ENCODE results near the gene KCNQ1. TPM values are rescaled to one million over a fixed set of nuclear protein-coding genes. Genes with fewer than 3 reads are reported as not detected.

The KCNQ1 gene
- total RNA-seq, 2 experiments from 2014 or later: 20.4 to 24.3 TPM

DNA sequence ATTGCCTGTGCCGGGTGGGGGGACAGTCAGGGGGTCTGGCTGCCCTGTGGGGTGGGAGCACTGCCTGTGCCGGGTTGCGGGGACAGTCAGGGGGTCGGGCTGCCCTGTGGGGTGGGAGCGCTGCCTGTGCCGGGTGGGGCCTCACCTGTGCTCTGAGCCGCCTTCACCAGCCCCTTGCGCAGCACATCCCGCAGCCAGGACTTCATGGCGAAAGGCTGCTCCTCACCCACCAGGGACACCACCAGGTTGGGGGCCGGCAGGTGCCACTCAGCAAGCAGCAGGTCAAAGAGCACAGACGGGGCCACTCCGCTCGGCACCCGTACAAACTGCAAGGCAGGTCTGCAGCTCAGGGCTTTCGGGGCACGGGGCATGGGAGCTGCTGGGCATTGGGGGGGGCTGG is 22.8 kb upstream of the KCNQ1 start:
- Mint-ChIP-seq H3K4me1 (no peaks in the 10 kb centered on the region), H3K27ac (no peak overlapping the region), H3K36me3 (ENCODE audit: low read depth) (no peaks in the 10 kb centered on the region), H3K4me3 (no peak overlapping the region), H3K9me3 (no peaks in the 10 kb centered on the region), H3K27me3 (no peaks in the 10 kb centered on the region)
- ChIA-PET POLR2A (no interaction called here), CTCF (interaction anchor here (0.6 to 8.4 kb wide), 8 partner anchors 108 to 1871 kb away, joined by 4 to 134 read pairs (median 17); partner anchors contain the start of genes C11orf21 and TSPAN32)
- DNase-seq: no peak

DNA sequence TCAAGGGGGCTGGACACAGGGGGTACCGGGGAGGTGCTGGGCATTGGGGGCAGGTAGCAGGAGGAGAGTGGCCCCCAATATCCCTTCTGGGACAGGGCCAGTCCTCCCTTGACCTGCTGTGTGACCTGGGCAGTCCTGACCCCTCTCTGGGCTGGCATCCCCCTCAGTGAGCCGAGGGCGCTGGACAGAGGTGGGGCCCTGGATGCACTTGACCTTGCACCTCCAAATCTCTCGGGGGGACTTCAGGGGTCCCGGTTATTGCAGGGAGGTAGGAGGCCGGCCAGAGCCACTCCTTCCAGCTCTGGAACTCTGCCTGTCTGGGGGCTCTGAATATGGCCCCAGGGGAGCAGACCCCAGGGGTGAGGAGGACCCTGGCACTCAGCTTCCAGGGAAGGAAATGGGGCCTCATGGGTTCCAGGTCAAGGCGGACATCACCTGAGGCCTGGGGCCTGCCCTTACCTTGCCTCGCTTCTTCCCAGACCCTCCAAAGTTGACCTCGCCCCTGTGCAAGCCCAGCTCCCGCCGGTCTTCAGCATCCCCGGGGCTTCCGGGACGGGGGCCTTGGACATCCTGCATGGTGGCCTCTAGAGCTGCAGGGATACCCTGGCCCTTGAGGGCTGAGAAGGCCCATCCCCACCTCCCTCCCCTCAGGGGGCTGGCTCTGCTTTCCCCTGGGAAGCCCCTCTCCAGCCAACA is 22.2 kb upstream of the KCNQ1 start:
- no peak for DNase-seq
- no peaks in the 10 kb centered on the region for H3K9me3 Mint-ChIP-seq
- H3K27ac Mint-ChIP-seq: no peak overlapping the region
- no peaks in the 10 kb centered on the region for H3K36me3 Mint-ChIP-seq (ENCODE audit: low read depth)
- ChIA-PET POLR2A (no interaction called here), CTCF (interaction anchor here (0.6 to 8.4 kb wide), 7 partner anchors 22 to 1872 kb away, joined by 3 to 134 read pairs (median 4); partner anchors contain the start of gene TSSC4)
- no peaks in the 10 kb centered on the region for H3K27me3 Mint-ChIP-seq
- no peaks in the 10 kb centered on the region for H3K4me1 Mint-ChIP-seq
- no peak overlapping the region for H3K4me3 Mint-ChIP-seq

GRCh38 chr11:2423157-2424025 is 21.4 kb upstream of the KCNQ1 start:
- H3K27ac Mint-ChIP-seq: no peak overlapping the region
- H3K9me3 Mint-ChIP-seq: no peaks in the 10 kb centered on the region

DNA sequence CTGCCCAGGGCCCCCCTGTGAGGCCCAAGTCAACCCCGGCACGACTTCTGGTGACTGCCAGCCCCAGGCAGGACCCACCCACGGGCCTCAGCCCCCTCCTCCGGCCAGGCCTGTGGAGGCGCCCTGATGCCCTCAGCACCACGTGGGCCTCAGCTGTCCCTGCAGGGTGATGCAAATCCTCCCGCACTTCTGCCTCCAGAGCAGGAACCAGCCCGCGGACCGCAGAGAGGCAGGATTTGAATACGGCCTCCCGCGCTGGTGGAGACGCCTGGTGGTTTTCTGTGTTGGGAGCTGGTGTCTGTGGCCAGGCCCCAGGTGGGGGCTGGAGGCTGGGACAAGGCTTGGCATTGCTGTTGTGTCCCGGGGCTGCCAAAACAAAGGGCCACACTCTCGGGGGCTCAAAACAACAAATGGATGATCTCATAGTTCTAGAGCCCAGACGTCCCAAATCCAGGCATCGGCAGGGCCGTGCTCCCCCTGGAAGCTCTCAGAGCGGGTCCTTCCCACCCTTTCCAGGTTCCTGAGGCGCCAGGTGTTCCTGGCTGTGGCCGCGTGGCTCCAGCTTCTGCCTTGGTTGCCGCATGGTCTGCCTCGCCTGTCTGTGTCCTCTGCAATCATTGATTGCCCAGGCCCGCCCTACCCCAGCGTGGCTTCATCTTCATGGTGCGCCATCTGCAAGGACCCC is 19.9 kb upstream of the KCNQ1 start:
- H3K4me3 Mint-ChIP-seq: no peak overlapping the region
- ChIA-PET CTCF (interaction anchor here (0.9 to 8.4 kb wide), 3 partner anchors 108 to 468 kb away, joined by 3 to 88 read pairs (median 5); no protein-coding TSS in a partner anchor), POLR2A (no interaction called here)
- no peaks in the 10 kb centered on the region for H3K36me3 Mint-ChIP-seq (ENCODE audit: low read depth)
- no peaks in the 10 kb centered on the region for H3K4me1 Mint-ChIP-seq
- H3K9me3 Mint-ChIP-seq: no peaks in the 10 kb centered on the region
- no peaks in the 10 kb centered on the region for H3K27me3 Mint-ChIP-seq
- H3K27ac Mint-ChIP-seq: no peak overlapping the region
- DNase-seq: no peak

More at GRCh38 chr11:2423157-2424025, 21.4 kb upstream of the KCNQ1 start:
- POLR2A ChIA-PET: no interaction called here
- Mint-ChIP-seq H3K36me3 (ENCODE audit: low read depth) (no peaks in the 10 kb centered on the region), H3K4me1 (no peaks in the 10 kb centered on the region), H3K4me3 (no peak overlapping the region), H3K27me3 (no peaks in the 10 kb centered on the region)
- DNase-seq: no peak
- CTCF ChIA-PET: interaction anchor here (0.8 to 8.4 kb wide), 7 partner anchors 22 to 469 kb away, joined by 3 to 134 read pairs (median 4); partner anchors contain the start of gene TSSC4

DNA sequence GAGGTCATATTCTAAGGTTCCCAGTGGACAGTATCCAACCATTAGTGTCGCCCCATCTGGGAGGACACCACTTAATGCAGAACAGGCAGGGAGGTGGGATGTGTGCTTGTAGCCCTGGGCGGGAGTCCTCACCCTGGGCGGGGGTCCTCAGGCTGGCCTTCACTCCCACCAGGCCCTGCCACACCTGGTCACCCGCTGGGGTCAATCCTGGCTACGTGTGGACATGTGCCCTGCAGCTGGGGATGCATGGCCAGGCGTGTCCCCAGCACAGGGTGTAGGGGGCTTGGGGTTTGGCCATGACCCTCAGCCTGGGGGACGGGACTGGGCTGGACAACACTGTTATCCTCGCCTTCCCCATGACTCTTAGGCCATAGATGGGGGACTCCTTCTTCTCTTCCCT is 19.3 kb upstream of the KCNQ1 start:
- Mint-ChIP-seq H3K27ac (no peak overlapping the region), H3K4me3 (no peak overlapping the region), H3K27me3 (no peaks in the 10 kb centered on the region), H3K36me3 (ENCODE audit: low read depth) (no peaks in the 10 kb centered on the region), H3K9me3 (no peaks in the 10 kb centered on the region), H3K4me1 (no peaks in the 10 kb centered on the region)
- no peak for DNase-seq
- ChIA-PET CTCF (interaction anchor here (0.6 to 8.4 kb wide), 5 partner anchors 107 to 467 kb away, joined by 3 to 88 read pairs (median 5); no protein-coding TSS in a partner anchor), POLR2A (no interaction called here)

DNA sequence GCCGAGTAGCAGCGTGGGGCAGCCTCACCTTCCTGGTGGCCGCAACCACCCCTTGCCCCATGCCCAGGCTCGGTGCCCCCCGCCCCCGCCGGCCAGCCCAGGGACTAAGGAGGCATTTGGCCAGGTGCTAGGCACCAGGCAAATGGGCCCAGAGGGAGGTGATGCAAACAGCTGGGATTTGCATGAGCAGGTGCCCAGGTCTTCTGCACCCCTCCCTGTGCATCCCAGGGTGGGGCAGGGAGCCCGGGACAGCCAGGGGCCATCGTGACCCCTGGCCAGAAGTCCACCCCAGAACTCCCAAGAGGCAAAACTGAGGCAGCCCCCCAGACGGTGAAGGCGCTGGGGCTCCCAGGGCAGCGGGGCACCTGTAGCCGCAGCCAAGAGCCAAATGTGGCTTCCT is 18.6 kb upstream of the KCNQ1 start:
- Mint-ChIP-seq H3K27me3 (no peaks in the 10 kb centered on the region), H3K9me3 (no peaks in the 10 kb centered on the region), H3K4me1 (no peaks in the 10 kb centered on the region), H3K4me3 (no peak overlapping the region), H3K36me3 (ENCODE audit: low read depth) (no peaks in the 10 kb centered on the region), H3K27ac (no peak overlapping the region)
- ChIA-PET POLR2A (no interaction called here), CTCF (interaction anchor here (0.9 to 8.4 kb wide), 4 partner anchors 107 to 467 kb away, joined by 3 to 88 read pairs (median 6); no protein-coding TSS in a partner anchor)
- DNase-seq: no peak

GRCh38 chr11:2426826-2427521 is 17.8 kb upstream of the KCNQ1 start:
- Mint-ChIP-seq H3K4me1 (no peaks in the 10 kb centered on the region), H3K4me3 (no peak overlapping the region), H3K27me3 (no peaks in the 10 kb centered on the region), H3K9me3 (no peaks in the 10 kb centered on the region), H3K27ac (no peak overlapping the region), H3K36me3 (ENCODE audit: low read depth) (no peaks in the 10 kb centered on the region)
- no peak for DNase-seq
- ChIA-PET CTCF (interaction anchor here (0.7 to 8.4 kb wide), 8 partner anchors 7 to 461 kb away, joined by 3 to 88 read pairs (median 7); no protein-coding TSS in a partner anchor), POLR2A (no interaction called here)

DNA sequence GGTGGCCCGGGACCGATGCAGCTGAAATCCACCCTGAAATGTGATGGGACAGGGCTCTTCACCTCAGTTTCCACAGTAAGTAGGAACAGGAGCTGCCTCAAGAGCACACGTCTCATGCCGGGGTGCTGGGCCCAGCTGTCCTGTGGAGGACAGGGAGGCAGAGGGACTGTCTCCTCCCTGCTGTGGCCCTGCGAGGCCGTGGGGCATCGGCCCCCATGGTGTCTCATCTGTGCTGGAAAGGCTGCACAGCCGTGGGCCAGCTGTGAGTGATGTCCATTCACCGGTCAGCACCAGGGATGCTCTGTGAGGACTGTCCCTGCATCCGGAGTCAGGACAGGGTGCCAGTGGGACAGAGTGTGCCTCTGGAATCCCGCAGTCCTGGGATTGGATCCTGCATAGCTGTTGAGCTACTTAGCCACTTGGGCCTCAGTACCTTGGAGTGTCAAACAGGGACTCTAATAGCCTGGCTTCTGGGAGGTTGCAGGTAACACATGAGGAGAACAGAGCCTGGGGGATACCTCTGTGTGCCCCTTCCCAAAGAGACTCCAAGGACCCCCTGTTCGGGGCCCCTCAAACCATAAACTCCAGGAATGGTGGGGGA is 17.0 kb upstream of the KCNQ1 start:
- Mint-ChIP-seq H3K27me3 (no peaks in the 10 kb centered on the region), H3K4me1 (no peaks in the 10 kb centered on the region), H3K9me3 (no peaks in the 10 kb centered on the region), H3K36me3 (ENCODE audit: low read depth) (no peaks in the 10 kb centered on the region), H3K27ac (no peak overlapping the region), H3K4me3 (no peak overlapping the region)
- DNase-seq: no peak
- ChIA-PET POLR2A (no interaction called here), CTCF (interaction anchor here (0.6 to 8.4 kb wide), 11 partner anchors 8 to 464 kb away, joined by 3 to 88 read pairs (median 5); no protein-coding TSS in a partner anchor)

DNA sequence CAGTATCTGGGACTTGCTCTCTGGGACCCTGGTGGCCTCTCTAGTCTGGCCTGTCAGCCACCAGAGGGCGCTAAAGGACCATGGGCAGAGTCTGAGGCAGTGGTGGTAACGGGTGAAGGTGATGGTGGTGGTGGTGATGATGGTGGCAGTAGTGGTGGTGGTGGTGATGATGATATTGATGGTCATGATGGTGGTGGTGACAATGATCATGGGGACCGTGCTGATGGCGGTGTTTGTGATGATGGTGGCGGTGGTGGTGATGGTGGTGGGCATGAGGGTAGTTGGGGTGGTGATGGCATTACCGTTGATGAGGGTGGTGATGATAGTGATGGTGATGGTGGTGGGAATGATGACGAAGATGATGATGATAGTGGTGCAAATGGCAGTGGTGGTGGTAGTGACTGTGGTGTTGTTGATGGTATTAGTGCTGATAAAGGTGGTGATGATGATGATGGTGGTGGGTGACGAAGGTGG is 16.4 kb upstream of the KCNQ1 start:
- CTCF ChIA-PET: interaction anchor here (0.7 to 8.4 kb wide), 6 partner anchors 9 to 464 kb away, joined by 3 to 88 read pairs (median 7); no protein-coding TSS in a partner anchor
- POLR2A ChIA-PET: no interaction called here
- Mint-ChIP-seq H3K9me3 (no peaks in the 10 kb centered on the region), H3K36me3 (ENCODE audit: low read depth) (no peaks in the 10 kb centered on the region), H3K4me1 (no peaks in the 10 kb centered on the region), H3K4me3 (no peak overlapping the region), H3K27ac (no peak overlapping the region), H3K27me3 (no peaks in the 10 kb centered on the region)
- DNase-seq: peak; percentile 90

GRCh38 chr11:2431395-2431794 is 13.4 kb upstream of the KCNQ1 start:
- ChIA-PET CTCF (interaction anchor here (0.8 to 1.9 kb wide), 4 partner anchors 102 to 461 kb away, joined by 3 to 8 read pairs (median 4); no protein-coding TSS in a partner anchor), POLR2A (no interaction called here)
- Mint-ChIP-seq H3K27me3 (no peaks in the 10 kb centered on the region), H3K27ac (no peak overlapping the region), H3K4me3 (no peak overlapping the region), H3K36me3 (ENCODE audit: low read depth) (no peaks in the 10 kb centered on the region), H3K4me1 (no peaks in the 10 kb centered on the region), H3K9me3 (no peaks in the 10 kb centered on the region)
- DNase-seq: no peak

- POLR2A ChIA-PET: no interaction called here
- Mint-ChIP-seq H3K4me1 (no peaks in the 10 kb centered on the region), H3K9me3 (no peaks in the 10 kb centered on the region), H3K36me3 (ENCODE audit: low read depth) (no peaks in the 10 kb centered on the region), H3K27me3 (no peaks in the 10 kb centered on the region), H3K4me3 (no peak overlapping the region), H3K27ac (no peak overlapping the region)
- no peak for DNase-seq
- CTCF ChIA-PET: interaction anchor here (1.0 to 1.9 kb wide), 3 partner anchors 11 to 456 kb away, joined by 3 to 8 read pairs (median 5); no protein-coding TSS in a partner anchor
Measured at GRCh38 chr11:2432171-2432621, 12.6 kb upstream of the KCNQ1 start.

All from activated CD4-positive, alpha-beta T cell treated with anti-CD3 and anti-CD28 coated beads, Interleukin-2, amount 10 ng/mL, durations not matched to agents 7 days and 5 days (primary cell).